DMS53 treated with DMSO at 0.1 percent for 48 hours (cell line): ENCODE results near the gene HNF1B.

Experiments used
- DNase-seq: peaks from one replicate; lab custom pipeline; 2025; ENCODE audit not compliant: unreplicated experiment; lab: John Stamatoyannopoulos, UW

The HNF1B gene

GRCh38 chr17:37674511-37674910, 70.3 kb downstream of the HNF1B start:
- DNase-seq, result no peak

- DNase-seq, result no peak
Observed at GRCh38 chr17:37673386-37673785, 71.5 kb downstream of the HNF1B start.

- DNase-seq, result no peak
Observed at GRCh38 chr17:37672548-37673078, 72.2 kb downstream of the HNF1B start.

- peak; percentile 50 for DNase-seq
Observed at GRCh38 chr17:37671824-37672547, 72.9 kb downstream of the HNF1B start.

GRCh38 chr17:37671028-37671823, 73.6 kb downstream of the HNF1B start:
- peak; percentile 48 for DNase-seq

- DNase-seq, result no peak
Observed at GRCh38 chr17:37667039-37667438, 77.8 kb downstream of the HNF1B start.

GRCh38 chr17:37664214-37664613, 80.6 kb downstream of the HNF1B start:
- no peak for DNase-seq

GRCh38 chr17:37662353-37662752, 82.5 kb downstream of the HNF1B start:
- DNase-seq, result no peak

- no peak for DNase-seq
Observed at GRCh38 chr17:37661400-37662014, 83.4 kb downstream of the HNF1B start.

- DNase-seq, result no peak
Observed at GRCh38 chr17:37659925-37660324, 84.9 kb downstream of the HNF1B start.

- DNase-seq, result no peak
Observed at GRCh38 chr17:37657202-37657601, 87.7 kb downstream of the HNF1B start.

- DNase-seq, result no peak
Observed at GRCh38 chr17:37651849-37652248, 93.0 kb downstream of the HNF1B start.

- no peak for DNase-seq
Observed at GRCh38 chr17:37650419-37651003, 94.3 kb downstream of the HNF1B start.

GRCh38 chr17:37648555-37648954, 96.3 kb downstream of the HNF1B start:
- no peak for DNase-seq

GRCh38 chr17:37647856-37648255, 97.0 kb downstream of the HNF1B start:
- DNase-seq, result no peak

- DNase-seq, result no peak
Observed at GRCh38 chr17:37643869-37644268, 101.0 kb downstream of the HNF1B start.

GRCh38 chr17:37643118-37643766, 101.6 kb downstream of the HNF1B start, which contains the start of gene DDX52:
TSS of gene DDX52 (minus strand) at chr17:37643446. CDS start at chr17:37643420, 26 bp downstream.
- DNase-seq, result peak; percentile 77

- no peak for DNase-seq
Observed at GRCh38 chr17:37642681-37643080, 102.2 kb downstream of the HNF1B start.

- no peak for DNase-seq
Observed at GRCh38 chr17:37640015-37640414, 104.8 kb downstream of the HNF1B start.

GRCh38 chr17:37637956-37638355, 106.9 kb downstream of the HNF1B start:
- DNase-seq, result no peak
